ENCODE measurements around the gene SIX6.

GRCh38 chr14:60487211-60487610, 21.7 kb upstream of the SIX6 start:
- no peak for TF ChIP-seq POLR2A (IDR thresholded peaks at IDR 0.05)
- TF ChIP-seq, protein P1, sequence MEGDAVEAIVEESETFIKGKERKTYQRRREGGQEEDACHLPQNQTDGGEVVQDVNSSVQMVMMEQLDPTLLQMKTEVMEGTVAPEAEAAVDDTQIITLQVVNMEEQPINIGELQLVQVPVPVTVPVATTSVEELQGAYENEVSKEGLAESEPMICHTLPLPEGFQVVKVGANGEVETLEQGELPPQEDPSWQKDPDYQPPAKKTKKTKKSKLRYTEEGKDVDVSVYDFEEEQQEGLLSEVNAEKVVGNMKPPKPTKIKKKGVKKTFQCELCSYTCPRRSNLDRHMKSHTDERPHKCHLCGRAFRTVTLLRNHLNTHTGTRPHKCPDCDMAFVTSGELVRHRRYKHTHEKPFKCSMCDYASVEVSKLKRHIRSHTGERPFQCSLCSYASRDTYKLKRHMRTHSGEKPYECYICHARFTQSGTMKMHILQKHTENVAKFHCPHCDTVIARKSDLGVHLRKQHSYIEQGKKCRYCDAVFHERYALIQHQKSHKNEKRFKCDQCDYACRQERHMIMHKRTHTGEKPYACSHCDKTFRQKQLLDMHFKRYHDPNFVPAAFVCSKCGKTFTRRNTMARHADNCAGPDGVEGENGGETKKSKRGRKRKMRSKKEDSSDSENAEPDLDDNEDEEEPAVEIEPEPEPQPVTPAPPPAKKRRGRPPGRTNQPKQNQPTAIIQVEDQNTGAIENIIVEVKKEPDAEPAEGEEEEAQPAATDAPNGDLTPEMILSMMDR (IDR thresholded peaks at IDR 0.05) = no peak

All from heart left ventricle (tissue), 13 donors.